Activated CD8-positive, alpha-beta T cell treated with anti-CD3 and anti-CD28 coated beads, Interleukin-2, amount 10 ng/mL, durations not matched to agents 7 days and 5 days (primary cell): Measurements from ENCODE around the gene KDR. TPM values are rescaled to one million over a fixed set of nuclear protein-coding genes. Genes with fewer than 3 reads are reported as not detected.

Experiments used
- ATAC-seq: fragments of 150-1000 bp; cut with Tn5 transposase; one replicate; pipeline ENCODE4 v1.10.0; 2021; ENCODE audit warnings: moderate library complexity
- CTCF ChIA-PET: fragments of 350-600 bp; sonication (Branson Sonifier 250); formaldehyde crosslinking; loops from one replicate; lab custom pipeline; 2021; ENCODE audit warnings: antibody characterized with exemption; lab: Charles Lee
- POLR2A ChIA-PET: fragments of 350-600 bp; sonication (Branson Sonifier 250); formaldehyde crosslinking; loops from one replicate; lab custom pipeline; 2021; ENCODE audit warnings: antibody characterized with exemption; lab: Charles Lee
- DNase-seq: peaks from one replicate; pipeline ENCODE4 v3.0.0-alpha.2; 2020
- H3K27ac Mint-ChIP-seq: one replicate; pipeline ENCODE4 v1.8.0; 2021; ENCODE audit warnings: mild to moderate bottlenecking, mixed read lengths
- H3K27me3 Mint-ChIP-seq: one replicate; pipeline ENCODE4 v1.8.0; 2021; ENCODE audit warnings: low read depth, mixed read lengths
- H3K36me3 Mint-ChIP-seq: one replicate; pipeline ENCODE4 v1.8.0; 2021; ENCODE audit warnings: low read depth, mixed read lengths
- H3K4me1 Mint-ChIP-seq: one replicate; pipeline ENCODE4 v1.8.0; 2021; ENCODE audit warnings: low read depth, mixed read lengths
- H3K4me3 Mint-ChIP-seq: one replicate; pipeline ENCODE4 v1.8.0; 2021; ENCODE audit warnings: mild to moderate bottlenecking, mixed read lengths
- H3K9me3 Mint-ChIP-seq: one replicate; pipeline ENCODE4 v1.8.0; 2022; ENCODE audit warnings: mixed read lengths; ENCODE audit not compliant: insufficient read depth
- total RNA-seq, 2 experiments: library from RNA; stranded (reverse); gene quantifications; one replicate each; pipeline ENCODE4 v1.2.3, GENCODE V29; 2021

Gene KDR
- not detected for total RNA-seq

DNA sequence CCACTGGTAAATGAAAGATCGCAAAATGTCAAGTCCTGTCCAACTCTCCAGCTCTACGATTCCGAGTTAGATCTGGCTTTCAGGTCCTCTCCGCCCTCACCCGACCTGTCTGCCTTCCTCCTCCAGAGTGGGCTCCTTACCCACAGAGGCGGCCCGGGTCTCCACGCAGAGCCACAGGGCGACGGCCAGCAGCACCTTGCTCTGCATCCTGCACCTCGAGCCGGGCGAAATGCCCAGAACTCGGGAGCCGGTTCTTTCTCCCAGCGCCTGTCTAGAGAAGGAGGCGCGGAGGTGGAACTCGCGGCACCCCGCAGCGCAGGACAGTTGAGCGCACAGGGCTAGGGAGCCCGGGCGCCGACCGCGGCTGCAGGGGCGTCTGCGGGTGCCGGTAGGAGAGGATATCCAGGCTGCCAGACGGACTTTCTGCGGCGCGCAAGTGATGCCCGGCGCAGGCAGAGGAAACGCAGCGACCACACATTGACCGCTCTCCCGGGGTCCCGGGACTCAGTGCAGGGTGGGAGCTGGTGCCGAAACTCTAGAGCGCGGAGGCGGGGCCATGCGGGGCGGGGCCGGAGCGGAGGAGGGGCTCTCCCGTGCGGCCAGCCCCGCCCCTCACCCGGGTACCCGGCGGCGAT, at the start of gene KDR:
KDR (minus strand) TSS at position 509 of the 635 bp plus-strand sequence; CDS start at position 207, 302 bp downstream.
- CTCF ChIA-PET: no interaction called here
- Mint-ChIP-seq H3K4me3 (peak within 1 kb of the TSS; percentile 25), H3K9me3 (no peaks in the 10 kb centered on the region), H3K27ac (no peak within 1 kb of the TSS), H3K27me3 (peaks cover 37% of the 10 kb centered on the region), H3K4me1 (peaks cover 7% of the 10 kb centered on the region), H3K36me3 (no peaks in the 10 kb centered on the region)
- POLR2A ChIA-PET: no interaction called here
- DNase-seq (no peak), ATAC-seq (no peak)

DNA sequence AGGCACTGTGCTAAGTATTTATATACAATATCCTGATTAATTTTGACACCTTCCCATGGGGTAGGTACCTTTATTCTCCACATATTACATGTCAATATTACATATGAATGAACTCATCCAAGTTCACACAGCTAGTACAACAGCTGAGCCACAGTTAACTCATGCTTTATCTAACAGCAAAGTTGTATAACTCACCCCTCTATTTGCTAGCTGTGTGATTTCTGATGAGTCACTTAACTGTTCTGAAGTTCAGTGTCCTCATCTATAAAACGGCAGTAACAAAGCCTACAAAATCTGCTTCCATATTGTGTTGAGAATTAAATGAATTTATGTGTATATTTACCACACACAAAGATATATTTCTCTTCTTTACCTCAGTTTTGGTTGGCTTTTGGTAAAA, 48.2 kb upstream of the KDR start:
- no peak for DNase-seq
- H3K36me3 Mint-ChIP-seq: no peaks in the 10 kb centered on the region
- no peak overlapping the region for H3K27ac Mint-ChIP-seq
- ChIA-PET CTCF (no interaction called here), POLR2A (no interaction called here)
- no peaks in the 10 kb centered on the region for H3K27me3 Mint-ChIP-seq
- no peaks in the 10 kb centered on the region for H3K9me3 Mint-ChIP-seq
- no peak overlapping the region for H3K4me3 Mint-ChIP-seq
- no peak for ATAC-seq
- H3K4me1 Mint-ChIP-seq: peaks cover 3% of the 10 kb centered on the region

- Mint-ChIP-seq H3K36me3 (no peaks in the 10 kb centered on the region), H3K27ac (no peak overlapping the region), H3K9me3 (no peaks in the 10 kb centered on the region), H3K4me3 (no peak overlapping the region), H3K27me3 (no peaks in the 10 kb centered on the region), H3K4me1 (peaks cover 3% of the 10 kb centered on the region)
- ATAC-seq (no peak), DNase-seq (no peak)
- ChIA-PET POLR2A (no interaction called here), CTCF (no interaction called here)
Observed at GRCh38 chr4:55172694-55173287, 47.4 kb upstream of the KDR start.

GRCh38 chr4:55170462-55170861, 45.1 kb upstream of the KDR start:
- Mint-ChIP-seq H3K4me1 (no peaks in the 10 kb centered on the region), H3K36me3 (no peaks in the 10 kb centered on the region), H3K4me3 (no peak overlapping the region), H3K27ac (no peak overlapping the region), H3K27me3 (no peaks in the 10 kb centered on the region), H3K9me3 (no peaks in the 10 kb centered on the region)
- ChIA-PET POLR2A (no interaction called here), CTCF (interaction anchor here (0.8 kb wide), 1 partner anchor 14 kb away, joined by 3 read pairs; no protein-coding TSS in a partner anchor)
- ATAC-seq (no peak), DNase-seq (no peak)

GRCh38 chr4:55169352-55169961, 44.1 kb upstream of the KDR start:
- ChIA-PET CTCF (interaction anchor here (0.8 kb wide), 1 partner anchor 15 kb away, joined by 3 read pairs; no protein-coding TSS in a partner anchor), POLR2A (no interaction called here)
- DNase-seq (no peak), ATAC-seq (no peak)
- Mint-ChIP-seq H3K27ac (no peak overlapping the region), H3K4me1 (no peaks in the 10 kb centered on the region), H3K36me3 (no peaks in the 10 kb centered on the region), H3K27me3 (no peaks in the 10 kb centered on the region), H3K4me3 (no peak overlapping the region), H3K9me3 (no peaks in the 10 kb centered on the region)

- H3K27ac Mint-ChIP-seq: no peak overlapping the region
- no peak for ATAC-seq
- H3K27me3 Mint-ChIP-seq: peaks cover 8% of the 10 kb centered on the region
- H3K4me3 Mint-ChIP-seq: no peak overlapping the region
- no peaks in the 10 kb centered on the region for H3K36me3 Mint-ChIP-seq
- no peak for DNase-seq
- H3K9me3 Mint-ChIP-seq: no peaks in the 10 kb centered on the region
- H3K4me1 Mint-ChIP-seq: no peaks in the 10 kb centered on the region
- CTCF ChIA-PET: no interaction called here
- POLR2A ChIA-PET: no interaction called here
Observed at GRCh38 chr4:55162396-55162795, 37.0 kb upstream of the KDR start.

DNA sequence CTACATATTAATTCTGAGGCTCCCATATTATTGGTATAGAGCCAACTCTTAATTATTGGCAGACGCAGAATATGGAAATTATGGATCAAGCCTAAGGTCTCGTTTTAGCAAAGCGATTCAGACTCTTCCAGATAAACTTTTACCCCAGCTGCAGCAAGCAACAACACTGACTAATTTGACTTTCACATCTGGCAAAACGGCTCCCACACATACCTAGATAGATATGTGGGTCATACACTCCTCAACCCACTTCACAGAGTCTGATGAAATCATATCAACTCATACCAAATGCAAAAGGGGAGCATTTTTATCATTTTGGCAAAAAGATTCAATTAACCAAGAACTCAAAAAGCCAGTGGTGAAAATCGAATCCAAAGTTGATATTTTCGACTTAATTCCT, 36.3 kb upstream of the KDR start:
- H3K27me3 Mint-ChIP-seq: peaks cover 13% of the 10 kb centered on the region
- H3K36me3 Mint-ChIP-seq: no peaks in the 10 kb centered on the region
- no peak overlapping the region for H3K4me3 Mint-ChIP-seq
- DNase-seq (no peak), ATAC-seq (no peak)
- H3K27ac Mint-ChIP-seq: no peak overlapping the region
- no peaks in the 10 kb centered on the region for H3K9me3 Mint-ChIP-seq
- POLR2A ChIA-PET: no interaction called here
- H3K4me1 Mint-ChIP-seq: no peaks in the 10 kb centered on the region
- CTCF ChIA-PET: no interaction called here

GRCh38 chr4:55159851-55160250, 34.5 kb upstream of the KDR start:
- H3K4me3 Mint-ChIP-seq: no peak overlapping the region
- no peaks in the 10 kb centered on the region for H3K4me1 Mint-ChIP-seq
- no peaks in the 10 kb centered on the region for H3K9me3 Mint-ChIP-seq
- H3K27ac Mint-ChIP-seq: no peak overlapping the region
- ChIA-PET CTCF (no interaction called here), POLR2A (no interaction called here)
- ATAC-seq: no peak
- peaks cover 15% of the 10 kb centered on the region for H3K27me3 Mint-ChIP-seq
- no peak for DNase-seq
- no peaks in the 10 kb centered on the region for H3K36me3 Mint-ChIP-seq

DNA sequence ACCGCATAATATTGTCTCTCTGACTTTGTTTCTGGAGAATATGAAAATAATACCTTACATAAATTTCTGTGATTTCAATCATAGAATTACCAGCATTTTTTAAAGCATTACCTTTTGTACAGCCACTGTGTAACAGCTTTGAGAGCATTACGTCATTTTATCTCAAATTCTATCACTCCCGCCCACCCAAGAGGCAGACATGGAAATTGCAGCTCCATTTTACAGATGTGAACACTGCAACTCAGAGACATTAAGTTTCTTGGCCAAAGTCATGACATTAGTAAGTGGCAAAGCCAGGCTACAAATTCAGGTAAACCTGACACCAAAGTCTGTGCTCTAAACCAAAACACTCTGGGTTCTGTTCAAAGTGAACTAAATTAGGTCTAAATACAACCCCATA, 33.6 kb upstream of the KDR start:
- no peaks in the 10 kb centered on the region for H3K9me3 Mint-ChIP-seq
- no peaks in the 10 kb centered on the region for H3K4me1 Mint-ChIP-seq
- H3K27ac Mint-ChIP-seq: no peak overlapping the region
- ATAC-seq (no peak), DNase-seq (no peak)
- ChIA-PET CTCF (no interaction called here), POLR2A (no interaction called here)
- H3K27me3 Mint-ChIP-seq: peaks cover 16% of the 10 kb centered on the region
- no peaks in the 10 kb centered on the region for H3K36me3 Mint-ChIP-seq
- no peak overlapping the region for H3K4me3 Mint-ChIP-seq

DNA sequence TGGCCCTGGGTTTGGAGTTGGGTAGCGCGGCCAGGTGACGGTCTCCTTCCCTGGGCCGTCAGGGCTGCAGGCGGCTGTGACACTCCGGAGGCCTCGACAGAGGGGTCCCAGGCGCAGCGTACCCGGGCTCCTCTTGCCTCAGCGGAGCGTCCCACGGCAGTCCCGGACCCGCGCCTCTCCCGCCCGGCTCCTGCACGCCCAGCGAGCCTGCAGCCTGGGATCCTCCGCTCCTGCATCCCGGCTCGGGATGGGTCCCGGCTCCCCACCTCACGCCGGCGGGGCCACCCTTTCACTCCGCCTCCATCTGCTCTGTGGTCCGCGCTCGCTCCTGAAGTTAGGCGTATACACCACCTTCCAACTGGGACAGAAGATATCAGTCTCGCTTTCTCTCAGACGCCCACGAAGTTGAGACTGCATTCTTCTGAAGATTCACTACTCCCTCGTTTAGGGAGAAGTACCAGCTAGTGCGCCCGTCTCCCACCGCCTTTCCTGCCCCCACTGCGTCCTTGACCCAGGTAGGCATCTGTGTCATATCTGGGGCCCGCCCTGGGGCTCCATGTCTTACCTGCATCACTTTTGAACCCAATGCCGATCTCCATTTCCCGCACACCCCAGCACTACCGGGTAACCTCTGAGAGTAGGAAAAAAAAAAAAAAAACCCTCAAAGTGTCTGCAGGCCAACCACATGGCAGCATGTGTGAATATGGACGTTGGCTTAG, 32.3 kb upstream of the KDR start:
- Mint-ChIP-seq H3K4me3 (no peak overlapping the region), H3K27me3 (peaks cover 20% of the 10 kb centered on the region), H3K27ac (no peak overlapping the region), H3K4me1 (no peaks in the 10 kb centered on the region), H3K36me3 (no peaks in the 10 kb centered on the region), H3K9me3 (peaks cover 4% of the 10 kb centered on the region)
- ATAC-seq (no peak), DNase-seq (no peak)
- ChIA-PET CTCF (no interaction called here), POLR2A (no interaction called here)

- Mint-ChIP-seq H3K36me3 (no peaks in the 10 kb centered on the region), H3K9me3 (peaks cover 4% of the 10 kb centered on the region), H3K4me1 (no peaks in the 10 kb centered on the region), H3K4me3 (no peak overlapping the region), H3K27ac (no peak overlapping the region), H3K27me3 (peaks cover 24% of the 10 kb centered on the region)
- CTCF ChIA-PET: no interaction called here
- DNase-seq (no peak), ATAC-seq (no peak)
- POLR2A ChIA-PET: no interaction called here
Observed at GRCh38 chr4:55154933-55155332, 29.5 kb upstream of the KDR start.

DNA sequence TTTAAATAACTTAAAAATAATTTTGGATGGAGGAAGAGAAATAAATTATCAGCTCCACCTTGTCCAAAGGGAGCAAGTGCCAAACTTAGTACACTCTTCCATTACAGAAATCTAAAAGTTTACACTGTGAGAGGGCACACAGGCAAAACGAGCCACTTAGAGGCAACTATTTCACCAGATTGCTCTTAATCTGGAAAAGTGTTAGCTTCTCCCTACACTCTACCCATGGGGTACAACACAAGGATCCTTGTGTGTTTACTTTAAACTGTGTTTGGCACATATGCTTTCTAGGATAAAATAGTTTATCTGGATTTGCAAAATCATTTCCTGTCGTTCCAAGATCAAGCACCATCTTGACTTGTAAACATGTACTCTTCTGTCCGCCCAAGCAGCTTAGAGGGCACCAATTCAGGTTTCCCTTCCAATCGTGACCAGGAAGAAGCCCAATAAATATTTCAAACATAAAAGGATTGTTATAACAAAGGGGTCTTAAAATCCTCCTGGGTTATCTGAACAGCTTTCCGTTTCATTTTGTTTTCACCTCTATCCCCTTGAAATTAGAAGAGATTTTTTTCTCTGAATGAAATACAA, 29.0 kb upstream of the KDR start:
- CTCF ChIA-PET: no interaction called here
- no peak overlapping the region for H3K4me3 Mint-ChIP-seq

More for the DNA sequence above, 29.0 kb upstream of the KDR start:
- Mint-ChIP-seq H3K27me3 (peaks cover 24% of the 10 kb centered on the region), H3K36me3 (no peaks in the 10 kb centered on the region), H3K9me3 (peaks cover 4% of the 10 kb centered on the region), H3K27ac (no peak overlapping the region), H3K4me1 (no peaks in the 10 kb centered on the region)
- ATAC-seq (no peak), DNase-seq (no peak)
- POLR2A ChIA-PET: no interaction called here
